Tibial artery (tissue), 4 donors: ENCODE measurements around the gene ACOX3.

ENCODE experiments used
- DNase-seq, 2 donors: peaks; one replicate each; pipeline ENCODE4 v3.0.0-alpha.2; 2019
- H3K27ac ChIP-seq, 2 donors: fragments of 200-600 bp; sonication (generic) in 1 of 2; 1 replicate in 1 of 2; 2 replicates in 1 of 2; pipeline ENCODE4 v1.5.1; 2018 to 2019; ENCODE audit warnings: mild to moderate bottlenecking in 1 of 2
- H3K27me3 ChIP-seq, 2 donors: fragments of 200-600 bp; sonication (generic) in 1 of 2; one replicate each; pipeline versions ENCODE4 v1.5.1 to v1.6.0; 2016 to 2019
- H3K36me3 ChIP-seq, 3 donors: fragments of 200-600 bp; sonication (generic) in 2 of 3; one replicate each; pipeline ENCODE4 v1.5.1; 2016 to 2019; ENCODE audit warnings: mild to moderate bottlenecking in 2 of 3
- H3K4me1 ChIP-seq, 4 donors: fragments of 200-600 bp; sonication (generic) in 2 of 4; 1 replicate in 3 of 4; 2 replicates in 1 of 4; pipeline ENCODE4 v1.5.1; 2016 to 2019
- H3K4me3 ChIP-seq, 2 donors: fragments of 200-600 bp; sonication (generic) in 1 of 2; 1 replicate in 1 of 2; 2 replicates in 1 of 2; pipeline ENCODE4 v1.5.1; 2018 to 2019; ENCODE audit warnings: mild to moderate bottlenecking in 2 of 2
- H3K9me3 ChIP-seq, 3 donors: fragments of 200-600 bp; sonication (generic) in 1 of 3; one replicate each; pipeline ENCODE4 v1.5.1; 2016 to 2019
- CTCF ChIP-seq, 2 experiments: fragments of 200-600 bp in 1 of 2; fragments of 450-650 bp in 1 of 2; IDR thresholded peaks; one replicate each; pipeline ENCODE4 v1.5.1; 2017 to 2019; ENCODE audit warnings: antibody characterized with exemption in 2 of 2, mild to moderate bottlenecking in 1 of 2, moderate library complexity in 1 of 2
- intact Hi-C: fragments of 100-400 bp; cut with DNase I; formaldehyde crosslinking; loops from one replicate; pipeline ENCODE4 v1.15.0; 2023; ENCODE audit warnings: low total_unique reads

The ACOX3 gene

GRCh38 chr4:8385106-8385505 lies 55.4 kb downstream of the ACOX3 start:
- Histone ChIP-seq H3K9me3 (no peaks in the 10 kb centered on the region), H3K27me3 (no peaks in the 10 kb centered on the region), H3K36me3 (peaks cover 48 to 97% (median 67%) of the 10 kb centered on the region in 3 donors), H3K4me1 (no peaks in the 10 kb centered on the region), H3K27ac (no peak overlapping the region), H3K4me3 (no peak overlapping the region)
- no peak for TF ChIP-seq CTCF (IDR thresholded peaks at IDR 0.05)
- intact Hi-C loops = no loop called here
- DNase-seq = no peak

GRCh38 chr4:8384397-8385060 lies 56.0 kb downstream of the ACOX3 start:
- Histone ChIP-seq H3K27ac (no peak overlapping the region), H3K9me3 (no peaks in the 10 kb centered on the region), H3K27me3 (no peaks in the 10 kb centered on the region), H3K4me3 (no peak overlapping the region), H3K36me3 (peaks cover 42 to 98% (median 66%) of the 10 kb centered on the region in 3 donors), H3K4me1 (no peaks in the 10 kb centered on the region)
- no peak for TF ChIP-seq CTCF (IDR thresholded peaks at IDR 0.05)
- intact Hi-C loops = no loop called here
- no peak for DNase-seq

- intact Hi-C loops = no loop called here
- no peak for DNase-seq
- H3K9me3 ChIP-seq = no peaks in the 10 kb centered on the region
- no peaks in the 10 kb centered on the region for H3K4me1 ChIP-seq
- H3K4me3 ChIP-seq = no peak overlapping the region
- H3K27me3 ChIP-seq = no peaks in the 10 kb centered on the region
- H3K36me3 ChIP-seq = peaks cover 33 to 98% (median 62%) of the 10 kb centered on the region in 3 donors
- H3K27ac ChIP-seq = no peak overlapping the region
- TF ChIP-seq CTCF (IDR thresholded peaks at IDR 0.05) = no peak
Observed at GRCh38 chr4:8383451-8384160, 56.9 kb downstream of the ACOX3 start.

- Histone ChIP-seq H3K9me3 (no peaks in the 10 kb centered on the region), H3K4me1 (no peaks in the 10 kb centered on the region), H3K27ac (no peak overlapping the region), H3K4me3 (no peak overlapping the region), H3K36me3 (peaks cover 29 to 98% (median 60%) of the 10 kb centered on the region in 3 donors), H3K27me3 (no peaks in the 10 kb centered on the region)
- intact Hi-C loops = no loop called here
- DNase-seq = no peak
- no peak for TF ChIP-seq CTCF (IDR thresholded peaks at IDR 0.05)
Observed at GRCh38 chr4:8383016-8383415, 57.5 kb downstream of the ACOX3 start.

- no peak overlapping the region for H3K4me3 ChIP-seq
- no peaks in the 10 kb centered on the region for H3K4me1 ChIP-seq
- no peak overlapping the region for H3K27ac ChIP-seq
- H3K36me3 ChIP-seq = peaks cover 20 to 98% (median 50%) of the 10 kb centered on the region in 3 donors
- intact Hi-C loops = no loop called here
- no peaks in the 10 kb centered on the region for H3K27me3 ChIP-seq
- no peak for TF ChIP-seq CTCF (IDR thresholded peaks at IDR 0.05)
- no peaks in the 10 kb centered on the region for H3K9me3 ChIP-seq
- no peak for DNase-seq
Observed at GRCh38 chr4:8381814-8382581, 58.5 kb downstream of the ACOX3 start.
